HepG2 (cell line): Measurements from ENCODE around the gene PSMB11. TPM values are rescaled to one million over a fixed set of nuclear protein-coding genes. Genes with fewer than 3 reads are reported as not detected.

Experiments used
- FOXA1 ChIP-seq, 2 experiments: fragments of 450-650 bp in 1 of 2; sonication (generic) in 1 of 2; formaldehyde crosslinking in 1 of 2; IDR thresholded peaks; 2 replicates each; pipeline versions ENCODE4 v1.4.0 to v1.6.1; 2016 to 2020; ENCODE audit warnings: missing genetic modification reagents in 1 of 2
- FOXO4 ChIP-seq: sonication (generic); formaldehyde crosslinking; conservative IDR thresholded peaks from 2 replicates; pipeline ENCODE4 v1.8.1; 2023; ENCODE audit warnings: missing genetic modification reagents
- HCFC1 ChIP-seq: fragments of 150-350 bp; IDR thresholded peaks from 2 replicates; pipeline ENCODE4 v1.6.1; 2014; ENCODE audit warnings: low read depth, low read length
- TARDBP ChIP-seq: sonication (generic); formaldehyde crosslinking; IDR thresholded peaks from 2 replicates; pipeline ENCODE4 v1.8.0; 2022; ENCODE audit warnings: mild to moderate bottlenecking, missing genetic modification reagents
- U2AF1 ChIP-seq: fragments of 200-400 bp; formaldehyde crosslinking; optimal IDR thresholded peaks from 2 replicates; pipeline ENCODE3; 2017; ENCODE audit warnings: mild to moderate bottlenecking, low read depth, low read length
- ZBTB44 ChIP-seq: sonication (generic); formaldehyde crosslinking; IDR thresholded peaks from 2 replicates; pipeline ENCODE4 v1.4.0; 2020; ENCODE audit warnings: missing genetic modification reagents
- ZNF44 ChIP-seq: sonication (generic); formaldehyde crosslinking; IDR thresholded peaks from 2 replicates; pipeline ENCODE4 v1.5.1; 2020; ENCODE audit warnings: mild to moderate bottlenecking, missing genetic modification reagents
- polyA plus RNA-seq, 8 experiments: library from polyadenylated mRNA; depleted of rRNA in 3 of 8; stranded (reverse) in 7 of 8; unstranded in 1 of 8; fragments of >200 nt; fragmentation: Illumina TruSeq in 4 of 8; extraction: Trizol in 4 of 8; gene quantifications; 2 replicates each; pipeline versions ENCODE4 v1.2.1 to v1.2.3, GENCODE V29; 2011 to 2016; ENCODE audit warnings: low read depth in 4 of 8, missing spikeins in 1 of 8, mixed read lengths in 1 of 8; ENCODE audit not compliant: insufficient read depth in 1 of 8
- total RNA-seq, 5 experiments: library from RNA; depleted of rRNA; stranded (reverse); fragments of >200 nt; fragmentation: Illumina TruSeq; extraction: Trizol; gene quantifications; 2 replicates each; pipeline ENCODE4 v1.2.3, GENCODE V29; 2016; ENCODE audit warnings: low read depth in 1 of 5
- TF ChIP-seq, protein P1 (sequence below): conservative IDR thresholded peaks from 2 replicates; pipeline ENCODE4 v1.6.1; 2018; ENCODE audit warnings: missing genetic modification reagents

Gene PSMB11
- total and polyA plus RNA-seq, 2 of the 13 experiments (the other 11 are each of a cell fraction or from before 2014, with no cell fraction given) = not detected

- TF ChIP-seq TARDBP (CRISPR knock-in tag) (peak; percentile 38; the same call in 1 of the 2 replicates), FOXA1 (IDR thresholded peaks at IDR 0.05) (no peak), FOXA1 (CRISPR knock-in tag; IDR thresholded peaks at IDR 0.05) (no peak), HCFC1 (no peak), ZNF44 (CRISPR knock-in tag) (0 out of 2 replicates have a peak, but pooled peaks have one; percentile 31), ZBTB44 (CRISPR knock-in tag) (no peak), U2AF1 (no peak), FOXO4 (CRISPR knock-in tag) (0 out of 2 replicates have a peak, but pooled peaks have one; percentile 78)
- TF ChIP-seq, protein P1, sequence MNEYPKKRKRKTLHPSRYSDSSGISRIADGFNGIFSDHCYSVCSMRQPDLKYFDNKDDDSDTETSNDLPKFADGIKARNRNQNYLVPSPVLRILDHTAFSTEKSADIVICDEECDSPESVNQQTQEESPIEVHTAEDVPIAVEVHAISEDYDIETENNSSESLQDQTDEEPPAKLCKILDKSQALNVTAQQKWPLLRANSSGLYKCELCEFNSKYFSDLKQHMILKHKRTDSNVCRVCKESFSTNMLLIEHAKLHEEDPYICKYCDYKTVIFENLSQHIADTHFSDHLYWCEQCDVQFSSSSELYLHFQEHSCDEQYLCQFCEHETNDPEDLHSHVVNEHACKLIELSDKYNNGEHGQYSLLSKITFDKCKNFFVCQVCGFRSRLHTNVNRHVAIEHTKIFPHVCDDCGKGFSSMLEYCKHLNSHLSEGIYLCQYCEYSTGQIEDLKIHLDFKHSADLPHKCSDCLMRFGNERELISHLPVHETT (CRISPR knock-in tag) = 0 out of 2 replicates have a peak, but pooled peaks have one; percentile 17
Observed at GRCh38 chr14:23093104-23093503, 51.1 kb downstream of the PSMB11 start (continued).
